Measurements from ENCODE around the gene NSD1.
"Not testable (repeated sequence)": the region's sequence is repeated elsewhere in the genome, so short reads cannot be mapped to it uniquely, and the experiment has no call there.

The NSD1 gene

DNA sequence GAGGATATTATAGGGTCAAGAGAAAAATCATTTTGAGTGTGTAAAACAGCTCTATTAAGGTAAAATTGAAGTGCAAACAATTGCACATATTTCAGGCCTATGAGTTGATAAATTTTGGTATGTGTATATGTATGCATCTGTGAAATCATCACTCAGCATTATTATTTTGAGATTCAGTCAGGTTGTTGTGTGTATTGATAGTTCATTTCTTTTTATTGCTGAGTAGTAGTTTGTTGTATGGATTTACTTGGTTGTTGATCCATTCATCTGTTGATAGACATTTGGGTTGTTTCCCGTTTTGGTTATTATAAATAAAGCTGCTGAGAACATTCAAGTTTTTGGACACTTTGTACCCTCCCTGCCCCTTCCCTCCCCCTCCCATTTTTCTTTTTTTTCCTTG lies 119.7 kb downstream of the NSD1 start:
- TF ChIP-seq CTCF (IDR thresholded peaks at IDR 0.05; ENCODE audit: insufficient read depth, low read depth, low read length, missing control alignments), result no peak
- no peak overlapping the region for H3K4me3 ChIP-seq (ENCODE audit: low read length)
- no peak for DNase-seq (ENCODE audit: low read depth)

GRCh38 chr5:177256296-177256695 lies 122.7 kb downstream of the NSD1 start:
- H3K4me3 ChIP-seq (ENCODE audit: low read length), result no peak overlapping the region
- TF ChIP-seq CTCF (IDR thresholded peaks at IDR 0.05; ENCODE audit: insufficient read depth, low read depth, low read length, missing control alignments), result no peak
- DNase-seq (ENCODE audit: low read depth), result peak; percentile 54

DNA sequence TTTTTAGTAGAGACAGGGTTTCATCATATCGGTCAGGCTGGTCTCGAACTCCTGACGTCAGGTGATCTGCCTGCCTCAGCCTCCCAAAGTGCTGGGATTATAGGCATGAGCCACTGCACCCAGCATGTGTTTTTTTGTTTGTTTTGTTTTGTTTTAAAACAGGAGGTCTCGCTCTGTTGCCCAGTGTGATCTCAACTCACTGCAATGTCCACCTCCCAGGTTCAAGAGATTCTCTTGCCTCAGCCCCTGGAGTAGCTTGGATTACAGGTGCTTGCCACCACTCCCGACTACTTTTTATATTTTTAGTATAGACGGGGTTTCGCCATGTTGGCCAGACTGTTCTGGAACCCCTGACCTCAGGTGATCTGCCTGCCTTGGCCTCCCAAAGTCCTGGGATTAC lies 125.1 kb downstream of the NSD1 start:
- DNase-seq (ENCODE audit: low read depth); H3K4me3 ChIP-seq (ENCODE audit: low read length): not testable (repeated sequence)

- TF ChIP-seq CTCF (IDR thresholded peaks at IDR 0.05; ENCODE audit: insufficient read depth, low read depth, low read length, missing control alignments), result no peak
- H3K4me3 ChIP-seq (ENCODE audit: low read length), result no peak overlapping the region
- no peak for DNase-seq (ENCODE audit: low read depth)
These were observed 127.4 kb downstream of the NSD1 start for GRCh38 chr5:177260961-177261360.

DNA sequence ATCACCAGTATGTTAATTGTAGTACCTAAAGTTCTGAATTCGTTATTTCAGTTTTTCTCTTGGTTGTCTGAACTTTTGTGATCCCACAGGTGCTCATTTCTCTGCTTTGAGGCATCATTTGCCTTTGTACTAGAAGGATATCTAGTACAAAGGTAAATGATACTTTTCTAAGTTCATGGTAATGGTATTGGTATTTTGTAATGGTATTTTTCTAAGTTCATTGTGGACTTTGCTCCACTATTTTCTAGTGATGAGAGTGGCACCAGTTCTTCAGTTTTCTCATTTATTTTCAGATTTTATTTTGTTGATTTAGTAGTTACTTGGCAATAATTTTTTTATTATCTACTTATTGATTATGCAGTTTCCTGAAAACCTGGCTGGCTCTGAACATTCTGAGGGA lies 127.9 kb downstream of the NSD1 start:
- TF ChIP-seq CTCF (IDR thresholded peaks at IDR 0.05; ENCODE audit: insufficient read depth, low read depth, low read length, missing control alignments), result no peak
- H3K4me3 ChIP-seq (ENCODE audit: low read length), result no peak overlapping the region
- no peak for DNase-seq (ENCODE audit: low read depth)

DNA sequence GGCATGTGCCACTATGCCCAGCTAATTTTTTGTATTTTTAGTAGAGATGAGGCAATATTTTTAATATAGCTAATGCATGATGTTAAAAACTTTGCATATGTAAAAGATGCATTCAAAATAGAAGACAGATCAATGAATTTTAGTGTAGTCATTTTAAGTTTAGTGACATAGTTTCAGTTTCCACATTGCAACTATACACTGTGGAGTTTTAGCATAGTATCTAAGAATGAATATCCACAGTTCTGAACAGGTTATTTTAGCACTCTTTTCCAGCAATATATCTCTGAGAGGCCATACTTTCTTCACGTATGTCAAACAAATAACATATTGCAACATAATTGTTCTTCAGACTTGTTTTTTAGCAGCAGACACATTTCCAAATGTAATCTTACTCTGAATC lies 130.6 kb downstream of the NSD1 start:
- no peak overlapping the region for H3K4me3 ChIP-seq (ENCODE audit: low read length)
- TF ChIP-seq CTCF (IDR thresholded peaks at IDR 0.05; ENCODE audit: insufficient read depth, low read depth, low read length, missing control alignments), result no peak
- no peak for DNase-seq (ENCODE audit: low read depth)

DNA sequence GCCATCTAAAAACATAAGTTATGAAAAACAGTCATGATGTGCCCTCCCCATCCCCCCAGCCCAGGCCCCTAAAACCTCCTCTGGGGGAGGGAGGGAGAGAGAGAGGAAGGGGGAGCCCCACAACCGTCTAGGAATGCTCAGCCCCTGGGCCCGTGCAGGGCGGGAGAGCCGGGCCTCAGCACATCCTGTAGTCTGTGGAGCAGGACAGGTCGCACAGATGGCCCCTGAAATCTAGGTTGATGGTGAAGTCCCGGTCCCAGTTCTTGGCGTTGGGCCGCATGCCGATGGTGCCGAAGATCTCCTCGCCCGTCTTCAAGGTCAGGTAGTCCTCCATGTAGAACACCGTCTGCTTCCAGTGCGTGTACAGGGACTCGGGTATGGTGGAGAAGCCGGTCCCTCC lies 131.8 kb downstream of the NSD1 start:
- no peak overlapping the region for H3K4me3 ChIP-seq (ENCODE audit: low read length)
- no peak for TF ChIP-seq CTCF (IDR thresholded peaks at IDR 0.05; ENCODE audit: insufficient read depth, low read depth, low read length, missing control alignments)
- no peak for DNase-seq (ENCODE audit: low read depth)
